Effector memory CD4-positive, alpha-beta T cell (primary cell): ENCODE data around the gene NCBP3.

Experiments
- DNase-seq, 3 donors: peaks; one replicate each; pipeline ENCODE4 v3.0.0-alpha.2; 2020
- H3K27ac ChIP-seq: 2 replicates; pipeline ENCODE4 v1.7.0; 2013; ENCODE audit warnings: mild to moderate bottlenecking, low read length, moderate library complexity; ENCODE audit not compliant: insufficient read depth, poor library complexity, severe bottlenecking
- H3K27me3 ChIP-seq: replicated peaks from 2 replicates; pipeline ENCODE4 v1.7.0; 2013; ENCODE audit warnings: mild to moderate bottlenecking, low read length; ENCODE audit not compliant: insufficient read depth, control insufficient read depth, poor library complexity, severe bottlenecking
- H3K36me3 ChIP-seq: 2 replicates; pipeline ENCODE4 v1.7.0; 2013; ENCODE audit warnings: mild to moderate bottlenecking, low read length, moderate library complexity; ENCODE audit not compliant: control insufficient read depth, insufficient read depth
- H3K4me1 ChIP-seq: 2 replicates; pipeline ENCODE4 v1.7.0; 2013; ENCODE audit warnings: low read length, mild to moderate bottlenecking; ENCODE audit not compliant: control insufficient read depth, insufficient read depth, poor library complexity, severe bottlenecking
- H3K4me3 ChIP-seq: 2 replicates; pipeline ENCODE4 v1.7.0; 2013; ENCODE audit warnings: low read length, low read depth, mild to moderate bottlenecking; ENCODE audit not compliant: insufficient read depth, poor library complexity, severe bottlenecking
- H3K9me3 ChIP-seq: 2 replicates; pipeline ENCODE4 v1.7.0; 2013; ENCODE audit warnings: mild to moderate bottlenecking, low read length, moderate library complexity; ENCODE audit not compliant: control insufficient read depth

The NCBP3 gene

GRCh38 chr17:3835410-3836229, 10.4 kb downstream of the NCBP3 start:
- Histone ChIP-seq H3K4me1 (no peaks in the 10 kb centered on the region), H3K9me3 (no peaks in the 10 kb centered on the region), H3K4me3 (no peak overlapping the region), H3K27me3 (no peaks in the 10 kb centered on the region), H3K36me3 (peaks cover 38% of the 10 kb centered on the region), H3K27ac (no peak overlapping the region)
- no peak for DNase-seq

GRCh38 chr17:3834811-3835210, 11.2 kb downstream of the NCBP3 start:
- no peaks in the 10 kb centered on the region for H3K9me3 ChIP-seq
- DNase-seq: no peak
- peaks cover 33% of the 10 kb centered on the region for H3K36me3 ChIP-seq
- H3K4me3 ChIP-seq: no peak overlapping the region
- no peak overlapping the region for H3K27ac ChIP-seq
- no peaks in the 10 kb centered on the region for H3K27me3 ChIP-seq
- H3K4me1 ChIP-seq: no peaks in the 10 kb centered on the region

GRCh38 chr17:3828852-3829232, 17.2 kb downstream of the NCBP3 start:
- Histone ChIP-seq H3K4me1 (no peaks in the 10 kb centered on the region), H3K27me3 (no peaks in the 10 kb centered on the region), H3K27ac (no peak overlapping the region), H3K9me3 (no peaks in the 10 kb centered on the region), H3K36me3 (peaks cover 46% of the 10 kb centered on the region), H3K4me3 (no peak overlapping the region)
- DNase-seq: no peak

- peaks cover 51% of the 10 kb centered on the region for H3K36me3 ChIP-seq
- no peak overlapping the region for H3K4me3 ChIP-seq
- H3K4me1 ChIP-seq: no peaks in the 10 kb centered on the region
- DNase-seq: no peak
- H3K9me3 ChIP-seq: no peaks in the 10 kb centered on the region
- no peak overlapping the region for H3K27ac ChIP-seq
- no peaks in the 10 kb centered on the region for H3K27me3 ChIP-seq
Measured at GRCh38 chr17:3828151-3828851, 17.7 kb downstream of the NCBP3 start.

GRCh38 chr17:3827124-3827773, 18.8 kb downstream of the NCBP3 start:
- H3K27ac ChIP-seq: no peak overlapping the region
- no peaks in the 10 kb centered on the region for H3K27me3 ChIP-seq
- peak; percentile 22 to 64 (median 50) for DNase-seq
- no peaks in the 10 kb centered on the region for H3K9me3 ChIP-seq
- no peak overlapping the region for H3K4me3 ChIP-seq
- H3K4me1 ChIP-seq: no peaks in the 10 kb centered on the region
- peaks cover 58% of the 10 kb centered on the region for H3K36me3 ChIP-seq

- H3K36me3 ChIP-seq: peaks cover 68% of the 10 kb centered on the region
- H3K9me3 ChIP-seq: no peaks in the 10 kb centered on the region
- no peaks in the 10 kb centered on the region for H3K27me3 ChIP-seq
- H3K27ac ChIP-seq: no peak overlapping the region
- DNase-seq: no peak
- no peak overlapping the region for H3K4me3 ChIP-seq
- no peaks in the 10 kb centered on the region for H3K4me1 ChIP-seq
Measured at GRCh38 chr17:3826191-3826590, 19.9 kb downstream of the NCBP3 start.

- no peaks in the 10 kb centered on the region for H3K9me3 ChIP-seq
- H3K27me3 ChIP-seq: no peaks in the 10 kb centered on the region
- H3K36me3 ChIP-seq: peaks cover 66% of the 10 kb centered on the region
- H3K4me3 ChIP-seq: no peak overlapping the region
- H3K4me1 ChIP-seq: no peaks in the 10 kb centered on the region
- DNase-seq: no peak
- no peak overlapping the region for H3K27ac ChIP-seq
Measured at GRCh38 chr17:3821101-3821500, 24.9 kb downstream of the NCBP3 start.

GRCh38 chr17:3818786-3819185, 27.3 kb downstream of the NCBP3 start:
- no peak overlapping the region for H3K27ac ChIP-seq
- no peaks in the 10 kb centered on the region for H3K9me3 ChIP-seq
- no peaks in the 10 kb centered on the region for H3K27me3 ChIP-seq
- H3K4me1 ChIP-seq: no peaks in the 10 kb centered on the region
- H3K36me3 ChIP-seq: peaks cover 66% of the 10 kb centered on the region
- no peak overlapping the region for H3K4me3 ChIP-seq
- no peak for DNase-seq

- no peaks in the 10 kb centered on the region for H3K9me3 ChIP-seq
- H3K36me3 ChIP-seq: peaks cover 66% of the 10 kb centered on the region
- H3K27ac ChIP-seq: no peak overlapping the region
- H3K4me3 ChIP-seq: no peak overlapping the region
- H3K27me3 ChIP-seq: no peaks in the 10 kb centered on the region
- no peaks in the 10 kb centered on the region for H3K4me1 ChIP-seq
- no peak for DNase-seq
Measured at GRCh38 chr17:3817851-3818605, 28.0 kb downstream of the NCBP3 start.
